GM06990 (cell line): ENCODE results near the gene HNRNPDL.

Experiments used
- DNase-seq: peaks from one replicate; pipeline ENCODE4 v3.0.0-alpha.2; 2011; ENCODE audit not compliant: insufficient read length; ENCODE audit errors: extremely low read depth
- H3K27me3 ChIP-seq: replicated peaks from 2 replicates; pipeline ENCODE4 v1.6.0; 2011; ENCODE audit warnings: low read length; ENCODE audit not compliant: control insufficient read depth, insufficient read depth
- H3K36me3 ChIP-seq: 2 replicates; pipeline ENCODE4 v1.5.1; 2011; ENCODE audit warnings: low read length; ENCODE audit not compliant: control insufficient read depth, insufficient read depth
- H3K4me3 ChIP-seq: replicated peaks from 2 replicates; pipeline ENCODE4 v1.5.1; 2011; ENCODE audit warnings: low read depth, mild to moderate bottlenecking, control low read depth, low read length
- TF ChIP-seq, protein P1 (sequence below): IDR thresholded peaks from 2 replicates; pipeline ENCODE4 v1.5.1; 2011; ENCODE audit warnings: low read length, control low read depth, mild to moderate bottlenecking, inconsistent platforms; ENCODE audit not compliant: insufficient read depth, poor library complexity, severe bottlenecking

HNRNPDL gene

DNA sequence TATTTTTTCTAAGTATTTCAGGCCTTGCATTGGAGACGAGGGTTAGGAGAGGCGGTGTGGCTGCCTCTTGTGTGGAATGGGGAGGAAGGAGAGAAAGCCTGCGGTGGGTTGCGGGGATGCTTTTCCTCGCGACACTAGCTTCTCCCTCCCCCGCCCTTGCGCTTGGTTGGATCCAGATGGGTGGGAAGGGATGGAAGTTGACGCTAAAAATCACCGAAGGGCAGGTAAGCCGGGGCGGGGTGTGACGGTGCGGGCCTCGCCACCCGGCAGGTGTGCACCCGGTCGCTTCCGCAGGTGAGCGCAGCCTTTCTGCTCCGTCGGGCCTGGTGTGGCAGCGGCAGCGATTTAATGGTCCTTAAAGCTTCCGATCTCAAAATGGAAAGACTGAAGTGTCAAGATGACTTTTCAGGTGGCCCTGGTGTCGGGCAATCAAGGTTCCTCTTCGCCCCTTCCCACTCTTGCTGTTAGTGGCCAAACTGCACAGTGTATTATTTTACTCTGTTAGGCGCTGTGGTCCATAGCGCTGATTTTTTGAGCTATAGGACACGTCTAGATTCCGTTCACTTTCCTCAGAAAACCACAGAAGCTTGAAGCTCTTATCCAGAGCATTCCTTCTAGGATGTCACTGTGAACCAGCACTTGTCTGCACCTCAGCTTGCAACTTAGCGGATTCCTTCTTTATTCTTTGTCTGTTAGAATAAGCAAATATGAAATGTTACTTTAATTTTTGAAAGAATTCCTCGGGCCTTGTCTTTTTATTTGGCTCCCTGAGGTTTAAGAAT lies 893 bp upstream of the HNRNPDL start:
- no peaks in the 10 kb centered on the region for H3K27me3 ChIP-seq
- DNase-seq = peak; percentile 68
- peaks cover 2% of the 10 kb centered on the region for H3K36me3 ChIP-seq
- TF ChIP-seq, protein P1, sequence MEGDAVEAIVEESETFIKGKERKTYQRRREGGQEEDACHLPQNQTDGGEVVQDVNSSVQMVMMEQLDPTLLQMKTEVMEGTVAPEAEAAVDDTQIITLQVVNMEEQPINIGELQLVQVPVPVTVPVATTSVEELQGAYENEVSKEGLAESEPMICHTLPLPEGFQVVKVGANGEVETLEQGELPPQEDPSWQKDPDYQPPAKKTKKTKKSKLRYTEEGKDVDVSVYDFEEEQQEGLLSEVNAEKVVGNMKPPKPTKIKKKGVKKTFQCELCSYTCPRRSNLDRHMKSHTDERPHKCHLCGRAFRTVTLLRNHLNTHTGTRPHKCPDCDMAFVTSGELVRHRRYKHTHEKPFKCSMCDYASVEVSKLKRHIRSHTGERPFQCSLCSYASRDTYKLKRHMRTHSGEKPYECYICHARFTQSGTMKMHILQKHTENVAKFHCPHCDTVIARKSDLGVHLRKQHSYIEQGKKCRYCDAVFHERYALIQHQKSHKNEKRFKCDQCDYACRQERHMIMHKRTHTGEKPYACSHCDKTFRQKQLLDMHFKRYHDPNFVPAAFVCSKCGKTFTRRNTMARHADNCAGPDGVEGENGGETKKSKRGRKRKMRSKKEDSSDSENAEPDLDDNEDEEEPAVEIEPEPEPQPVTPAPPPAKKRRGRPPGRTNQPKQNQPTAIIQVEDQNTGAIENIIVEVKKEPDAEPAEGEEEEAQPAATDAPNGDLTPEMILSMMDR = no peak
- peak overlapping the region; percentile 76 for H3K4me3 ChIP-seq

DNA sequence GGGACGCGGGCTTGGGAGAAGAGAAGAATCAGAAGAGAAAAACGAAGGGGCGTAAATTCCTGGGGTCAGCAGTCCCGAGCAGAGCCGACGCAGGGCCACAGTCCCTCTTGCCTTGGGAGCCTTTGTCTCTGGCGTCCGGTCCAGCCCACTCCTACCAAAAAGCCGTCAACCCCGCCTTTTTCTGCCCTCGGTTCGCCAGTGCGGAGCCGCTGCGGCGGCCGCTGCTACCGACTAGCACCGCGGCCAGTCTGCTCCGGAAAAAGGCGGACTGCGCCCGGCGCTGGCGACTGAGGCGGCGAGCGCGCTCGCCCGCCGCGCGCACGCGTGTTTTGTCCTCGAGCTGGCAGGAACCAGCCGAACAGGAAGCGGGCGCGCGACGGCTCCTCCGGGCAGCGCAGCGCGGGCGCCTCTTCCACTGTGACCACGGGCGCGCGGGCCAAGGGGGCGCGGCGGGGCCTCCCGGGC lies 502 bp downstream of the HNRNPDL start:
- no peak for DNase-seq
- TF ChIP-seq, protein P1 = no peak
- peak overlapping the region; percentile 76 for H3K4me3 ChIP-seq
- H3K36me3 ChIP-seq = peaks cover 2% of the 10 kb centered on the region
- H3K27me3 ChIP-seq = no peaks in the 10 kb centered on the region

DNA sequence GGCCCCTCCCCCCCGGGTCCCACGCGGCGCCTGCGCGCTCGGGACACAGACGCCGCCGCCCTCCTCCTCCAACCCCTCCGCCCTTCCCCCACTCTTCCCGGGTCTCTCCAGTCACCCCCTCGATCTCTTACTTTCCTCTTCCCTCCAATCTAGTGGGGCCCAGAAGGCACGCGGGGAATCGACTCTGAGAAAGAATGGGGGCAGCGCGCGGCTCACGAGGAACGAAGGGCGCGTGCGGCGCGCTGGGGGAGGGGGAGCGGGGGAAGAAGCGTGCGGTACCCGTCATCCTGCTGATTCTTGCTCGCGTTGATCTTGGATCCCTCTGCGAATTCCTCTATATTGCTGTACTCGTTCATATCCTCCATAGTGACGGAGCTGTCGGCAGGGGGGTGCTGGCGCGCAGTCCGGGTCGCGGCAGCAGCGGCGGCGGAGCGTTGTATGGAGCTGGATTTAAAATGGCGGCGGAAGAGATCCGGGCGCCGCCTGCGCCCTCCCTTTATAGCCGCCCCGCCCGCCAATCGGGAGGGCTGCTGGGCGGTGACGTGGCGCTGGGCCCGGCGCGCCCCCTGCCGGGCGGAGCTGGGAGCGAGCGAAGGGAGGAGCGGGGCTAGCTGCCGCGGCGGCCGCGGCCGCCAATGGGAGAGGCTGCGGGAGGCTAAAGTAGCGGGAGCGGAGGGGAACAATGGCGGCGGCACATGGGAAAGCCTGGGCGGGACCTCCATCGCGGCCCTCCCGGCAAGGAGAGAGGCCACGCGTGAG lies 1.1 kb downstream of the HNRNPDL start:
- DNase-seq = peak; percentile 97
- Histone ChIP-seq H3K27me3 (no peaks in the 10 kb centered on the region), H3K4me3 (peak overlapping the region; percentile 76), H3K36me3 (peaks cover 4% of the 10 kb centered on the region)
- TF ChIP-seq, protein P1 = peak; percentile 41

DNA sequence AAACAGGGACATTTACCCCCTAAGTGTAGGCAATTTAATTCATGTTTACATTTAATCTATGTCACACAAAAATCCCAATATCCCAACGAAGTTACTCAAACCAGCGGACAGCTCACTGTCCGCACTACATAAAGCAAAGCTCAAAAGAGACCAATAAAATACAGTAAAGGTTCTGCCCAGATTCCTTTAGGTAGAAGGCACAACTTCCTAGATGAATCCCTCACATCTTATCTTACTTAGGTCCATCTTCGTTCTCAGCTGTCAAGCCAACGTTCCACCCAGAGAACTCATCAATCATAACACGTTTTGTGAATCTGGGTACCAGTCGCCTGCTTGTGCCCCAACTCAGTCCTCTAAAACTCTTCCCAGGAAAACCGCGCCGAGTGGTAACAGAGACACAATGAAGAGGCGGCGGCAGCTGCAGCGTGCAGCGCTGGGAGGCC lies 1.7 kb downstream of the HNRNPDL start:
- TF ChIP-seq, protein P1 = no peak
- H3K27me3 ChIP-seq = no peaks in the 10 kb centered on the region
- H3K36me3 ChIP-seq = peaks cover 6% of the 10 kb centered on the region
- peak overlapping the region; percentile 76 for H3K4me3 ChIP-seq
- DNase-seq = no peak

DNA sequence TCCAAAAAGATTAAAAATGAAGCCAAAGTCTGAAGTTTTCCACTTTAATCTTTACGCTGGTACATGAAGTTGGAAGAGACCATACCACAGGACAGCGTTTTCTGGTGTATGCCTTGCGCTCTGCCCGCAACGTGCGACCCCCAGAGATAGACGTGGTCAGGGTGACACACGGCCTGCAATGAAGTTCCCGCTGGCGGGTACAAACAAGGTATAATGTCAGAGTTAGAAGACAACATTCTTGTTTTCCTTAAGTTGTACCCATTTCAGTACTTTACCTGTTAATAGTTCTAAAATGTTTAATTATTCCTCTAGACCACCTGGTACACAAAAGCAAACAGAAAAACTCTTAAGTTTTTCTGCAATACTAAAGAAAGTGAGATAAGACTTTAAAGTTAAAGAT lies 4.8 kb downstream of the HNRNPDL start:
- no peak overlapping the region for H3K4me3 ChIP-seq
- TF ChIP-seq, protein P1 = no peak
- DNase-seq = no peak
- peaks cover 6% of the 10 kb centered on the region for H3K36me3 ChIP-seq
- no peaks in the 10 kb centered on the region for H3K27me3 ChIP-seq
